Left hindlimb (tissue), 1 donor: ENCODE data around the gene PSMC1.
"Not testable (repeated sequence)": the region's sequence is repeated elsewhere in the genome, so short reads cannot be mapped to it uniquely, and the experiment has no call there.

Experiments
- DNase-seq: peaks from one replicate; pipeline ENCODE4 v3.0.0-alpha.2; 2018

Gene PSMC1

GRCh38 chr14:90256354-90257131, at the start of gene PSMC1:
TSS of gene PSMC1 (plus strand) at chr14:90256553. CDS start at chr14:90256598, 45 bp downstream.
- peak; percentile 93 for DNase-seq

- no peak for DNase-seq
Observed at GRCh38 chr14:90213099-90213748, 43.1 kb upstream of the PSMC1 start.

GRCh38 chr14:90228478-90228877, 27.9 kb upstream of the PSMC1 start:
- no peak for DNase-seq

- not testable (repeated sequence) for DNase-seq
Observed at GRCh38 chr14:90229942-90230341, 26.4 kb upstream of the PSMC1 start.

GRCh38 chr14:90235179-90235976, 21.0 kb upstream of the PSMC1 start:
- peak; percentile 55 for DNase-seq

GRCh38 chr14:90239139-90239538, 17.2 kb upstream of the PSMC1 start:
- DNase-seq = no peak

- no peak for DNase-seq
Observed at GRCh38 chr14:90242444-90242843, 13.9 kb upstream of the PSMC1 start.

GRCh38 chr14:90246936-90247335, 9.4 kb upstream of the PSMC1 start:
- no peak for DNase-seq

- not testable (repeated sequence) for DNase-seq
Observed at GRCh38 chr14:90247441-90247840, 8.9 kb upstream of the PSMC1 start.

- DNase-seq = no peak
Observed at GRCh38 chr14:90248594-90248993, 7.8 kb upstream of the PSMC1 start.

GRCh38 chr14:90253826-90254225, 2.5 kb upstream of the PSMC1 start:
- DNase-seq = no peak

GRCh38 chr14:90255871-90256270, 482 bp upstream of the PSMC1 start:
- DNase-seq = no peak

GRCh38 chr14:90263748-90264449, 7.5 kb downstream of the PSMC1 start:
- no peak for DNase-seq

- DNase-seq = no peak
Observed at GRCh38 chr14:90266441-90267154, 10.2 kb downstream of the PSMC1 start.

GRCh38 chr14:90268420-90268819, 12.1 kb downstream of the PSMC1 start:
- DNase-seq = no peak

- no peak for DNase-seq
Observed at GRCh38 chr14:90272523-90272922, 16.2 kb downstream of the PSMC1 start.

- DNase-seq = peak; percentile 61
Observed at GRCh38 chr14:90273532-90273931, 17.2 kb downstream of the PSMC1 start.

- no peak for DNase-seq
Observed at GRCh38 chr14:90274019-90274418, 17.7 kb downstream of the PSMC1 start.

GRCh38 chr14:90274808-90275457, 18.6 kb downstream of the PSMC1 start:
- DNase-seq = no peak

- no peak for DNase-seq
Observed at GRCh38 chr14:90275458-90275814, 19.1 kb downstream of the PSMC1 start.

GRCh38 chr14:90275820-90276219, 19.5 kb downstream of the PSMC1 start:
- DNase-seq = no peak
